Gastrocnemius medialis (tissue), 4 donors: ENCODE measurements around the gene DEFB131B. TPM values are rescaled to one million over a fixed set of nuclear protein-coding genes. Genes with fewer than 3 reads are reported as not detected.
"Not testable (repeated sequence)": the region's sequence is repeated elsewhere in the genome, so short reads cannot be mapped to it uniquely, and the experiment has no call there.

Experiments used
- ATAC-seq, 2 donors: fragments of 150-250 bp; one replicate each; pipeline ENCODE4 v1.9.1; 2016
- DNase-seq, 2 donors: peaks; one replicate each; pipeline ENCODE4 v3.0.0-alpha.2; 2019
- H3K27ac ChIP-seq, 4 donors: fragments of 200-600 bp; sonication (generic); 1 replicate in 1 of 4; 2 replicates in 3 of 4; pipeline ENCODE4 v1.5.1; 2016 to 2018; ENCODE audit warnings: mild to moderate bottlenecking in 2 of 4, moderate library complexity in 1 of 4
- H3K27me3 ChIP-seq, 3 donors: fragments of 200-600 bp; sonication (generic) in 2 of 3; 1 replicate in 1 of 3; 2 replicates in 2 of 3; pipeline versions ENCODE4 v1.5.1 to v1.6.0; 2016 to 2019; ENCODE audit warnings: mild to moderate bottlenecking in 1 of 3, moderate library complexity in 1 of 3
- H3K36me3 ChIP-seq, 2 donors: fragments of 200-600 bp; sonication (generic) in 1 of 2; one replicate each; pipeline ENCODE4 v1.5.1; 2017 to 2018
- H3K4me1 ChIP-seq, 2 donors: fragments of 200-600 bp; sonication (generic) in 1 of 2; one replicate each; pipeline ENCODE4 v1.5.1; 2016 to 2017; ENCODE audit warnings: mild to moderate bottlenecking in 2 of 2
- H3K4me3 ChIP-seq, 4 donors: fragments of 200-600 bp; sonication (generic) in 3 of 4; 1 replicate in 1 of 4; 2 replicates in 3 of 4; pipeline ENCODE4 v1.5.1; 2016 to 2019; ENCODE audit warnings: mild to moderate bottlenecking in 2 of 4
- H3K9me3 ChIP-seq, 3 donors: fragments of 200-600 bp; sonication (generic) in 2 of 3; 1 replicate in 1 of 3; 2 replicates in 2 of 3; pipeline ENCODE4 v1.5.1; 2016 to 2019
- CTCF ChIP-seq, 5 experiments: fragments of 450-650 bp in 3 of 5; fragments of 200-600 bp in 2 of 5; sonication (generic) in 2 of 5; IDR thresholded peaks in 4 of 5; conservative IDR thresholded peaks in 1 of 5; 1 replicate in 4 of 5; 2 replicates in 1 of 5; pipeline ENCODE4 v1.5.1; 2016 to 2019; ENCODE audit warnings: antibody characterized with exemption in 5 of 5, mild to moderate bottlenecking in 3 of 5, moderate library complexity in 3 of 5
- in situ Hi-C, 4 donors: fragments of 200-750 bp; cut with MboI; loops; one replicate each; pipeline versions ENCODE4 v1.15.0 to v1.8.0; 2017; ENCODE audit warnings: low sequenced_read_pairs in 4 of 4
- intact Hi-C: fragments of 100-400 bp; cut with DNase I; formaldehyde crosslinking; loops from one replicate; pipeline ENCODE4 v1.15.1; 2023; ENCODE audit warnings: low total_unique reads
- total RNA-seq, 4 donors: library from RNA; depleted of rRNA; stranded (reverse); fragments of >200 nt; gene quantifications; one replicate each; pipeline versions ENCODE4 v1.1.0 to v1.2.3, GENCODE V29; 2016

Gene DEFB131B
- total RNA-seq, 4 donors from 2014 or later: not detected

GRCh38 chr11:71863978-71864627, 14.2 kb upstream of the DEFB131B start:
- DNase-seq, H3K4me3 ChIP-seq, H3K27ac ChIP-seq, H3K36me3 ChIP-seq, H3K9me3 ChIP-seq, H3K4me1 ChIP-seq, H3K27me3 ChIP-seq, in situ Hi-C loops, intact Hi-C loops: not testable (repeated sequence)
- ATAC-seq: peak in 1 of 2 donors; percentile 51
- TF ChIP-seq CTCF (IDR thresholded peaks at IDR 0.05 in 4 of 5, conservative IDR thresholded peaks at IDR 0.05 in 1 of 5): peak in 1 of 5 experiments; percentile 17

GRCh38 chr11:71867209-71867608, 11.0 kb upstream of the DEFB131B start:
- in situ Hi-C loops, DNase-seq, H3K27me3 ChIP-seq, intact Hi-C loops, H3K9me3 ChIP-seq, H3K4me1 ChIP-seq, H3K4me3 ChIP-seq, H3K36me3 ChIP-seq, H3K27ac ChIP-seq, ATAC-seq: not testable (repeated sequence)

- H3K9me3 ChIP-seq, H3K27ac ChIP-seq, in situ Hi-C loops, H3K27me3 ChIP-seq, H3K36me3 ChIP-seq, intact Hi-C loops, DNase-seq, H3K4me1 ChIP-seq, ATAC-seq, H3K4me3 ChIP-seq: not testable (repeated sequence)
Observed at GRCh38 chr11:71869931-71870330, 8.3 kb upstream of the DEFB131B start.

- in situ Hi-C loops, H3K36me3 ChIP-seq, H3K4me3 ChIP-seq, H3K27me3 ChIP-seq, intact Hi-C loops, H3K27ac ChIP-seq, DNase-seq, H3K4me1 ChIP-seq, ATAC-seq, H3K9me3 ChIP-seq: not testable (repeated sequence)
Observed at GRCh38 chr11:71870661-71871060, 7.6 kb upstream of the DEFB131B start.

GRCh38 chr11:71876262-71876661, 2.0 kb upstream of the DEFB131B start:
- H3K27ac ChIP-seq, H3K9me3 ChIP-seq, ATAC-seq, H3K27me3 ChIP-seq, H3K4me1 ChIP-seq, intact Hi-C loops, DNase-seq, in situ Hi-C loops, H3K36me3 ChIP-seq, H3K4me3 ChIP-seq: not testable (repeated sequence)

GRCh38 chr11:71885806-71886205, 7.6 kb downstream of the DEFB131B start:
- intact Hi-C loops, ATAC-seq, H3K36me3 ChIP-seq, H3K4me3 ChIP-seq, H3K27ac ChIP-seq, H3K4me1 ChIP-seq, H3K27me3 ChIP-seq, DNase-seq, in situ Hi-C loops, H3K9me3 ChIP-seq: not testable (repeated sequence)

- ATAC-seq, H3K4me3 ChIP-seq, H3K27ac ChIP-seq, H3K4me1 ChIP-seq, H3K27me3 ChIP-seq, DNase-seq, H3K9me3 ChIP-seq, intact Hi-C loops, in situ Hi-C loops, H3K36me3 ChIP-seq: not testable (repeated sequence)
Observed at GRCh38 chr11:71888335-71889010, 10.2 kb downstream of the DEFB131B start.

- DNase-seq, H3K36me3 ChIP-seq, intact Hi-C loops, H3K4me1 ChIP-seq, H3K9me3 ChIP-seq, in situ Hi-C loops, H3K4me3 ChIP-seq, H3K27ac ChIP-seq, ATAC-seq, H3K27me3 ChIP-seq: not testable (repeated sequence)
Observed at GRCh38 chr11:71889181-71889872, 11.1 kb downstream of the DEFB131B start.
